Lower lobe of right lung (tissue), 2 donors: ENCODE results near the gene ALDOB. TPM values are rescaled to one million over a fixed set of nuclear protein-coding genes. Genes with fewer than 3 reads are reported as not detected.

Source experiments
- ATAC-seq, 2 donors: fragments of 200-7000 bp; cut with Tn5 transposase; one replicate each; pipeline ENCODE4 v1.9.1; 2020 to 2022; ENCODE audit warnings: mild to moderate bottlenecking in 2 of 2, moderate library complexity in 2 of 2
- DNase-seq: peaks from one replicate; pipeline ENCODE4 v3.0.0-alpha.2; 2020
- H3K27ac ChIP-seq: fragments of 200-600 bp; one replicate; pipeline ENCODE4 v1.8.0; 2022
- H3K27me3 ChIP-seq: fragments of 200-600 bp; one replicate; pipeline ENCODE4 v1.8.0; 2022; ENCODE audit warnings: low read depth
- H3K36me3 ChIP-seq: fragments of 200-600 bp; one replicate; pipeline ENCODE4 v1.8.0; 2022; ENCODE audit warnings: mild to moderate bottlenecking
- H3K4me1 ChIP-seq: fragments of 200-600 bp; one replicate; pipeline ENCODE4 v1.8.0; 2022
- H3K4me3 ChIP-seq: fragments of 200-600 bp; one replicate; pipeline ENCODE4 v1.8.0; 2022; ENCODE audit warnings: mild to moderate bottlenecking
- H3K9me3 ChIP-seq: fragments of 200-600 bp; one replicate; pipeline ENCODE4 v1.8.0; 2022
- intact Hi-C: fragments of 100-400 bp; cut with DNase I; formaldehyde crosslinking; loops from one replicate; pipeline ENCODE4 v1.11.0; 2022
- total RNA-seq: library from RNA; stranded (reverse); fragmentation: NEBNext Ultra II Directional; extraction: Animal tissue kit (Norgen Biotek cat#: 25700); gene quantifications from one replicate; pipeline ENCODE4 v1.2.1, GENCODE V29; 2021
- TF ChIP-seq, protein P1 (sequence below): fragments of 200-600 bp; IDR thresholded peaks from one replicate; pipeline ENCODE4 v1.8.0; 2022; ENCODE audit warnings: antibody characterized with exemption, mild to moderate bottlenecking
- donor health status: DM: no; HTN: yes; CAD: no; lungs with severe emphysema.

Gene ALDOB
- total RNA-seq, 1 donor from 2014 or later, result 0.38 TPM

- intact Hi-C loops, result no loop called here
- Histone ChIP-seq H3K4me3 (no peak overlapping the region), H3K27ac (no peak overlapping the region), H3K9me3 (no peaks in the 10 kb centered on the region), H3K36me3 (peaks cover 4% of the 10 kb centered on the region), H3K4me1 (no peaks in the 10 kb centered on the region), H3K27me3 (no peaks in the 10 kb centered on the region)
- DNase-seq (no peak), ATAC-seq (no peak)
- TF ChIP-seq, protein P1, sequence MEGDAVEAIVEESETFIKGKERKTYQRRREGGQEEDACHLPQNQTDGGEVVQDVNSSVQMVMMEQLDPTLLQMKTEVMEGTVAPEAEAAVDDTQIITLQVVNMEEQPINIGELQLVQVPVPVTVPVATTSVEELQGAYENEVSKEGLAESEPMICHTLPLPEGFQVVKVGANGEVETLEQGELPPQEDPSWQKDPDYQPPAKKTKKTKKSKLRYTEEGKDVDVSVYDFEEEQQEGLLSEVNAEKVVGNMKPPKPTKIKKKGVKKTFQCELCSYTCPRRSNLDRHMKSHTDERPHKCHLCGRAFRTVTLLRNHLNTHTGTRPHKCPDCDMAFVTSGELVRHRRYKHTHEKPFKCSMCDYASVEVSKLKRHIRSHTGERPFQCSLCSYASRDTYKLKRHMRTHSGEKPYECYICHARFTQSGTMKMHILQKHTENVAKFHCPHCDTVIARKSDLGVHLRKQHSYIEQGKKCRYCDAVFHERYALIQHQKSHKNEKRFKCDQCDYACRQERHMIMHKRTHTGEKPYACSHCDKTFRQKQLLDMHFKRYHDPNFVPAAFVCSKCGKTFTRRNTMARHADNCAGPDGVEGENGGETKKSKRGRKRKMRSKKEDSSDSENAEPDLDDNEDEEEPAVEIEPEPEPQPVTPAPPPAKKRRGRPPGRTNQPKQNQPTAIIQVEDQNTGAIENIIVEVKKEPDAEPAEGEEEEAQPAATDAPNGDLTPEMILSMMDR, result no peak
Observed at GRCh38 chr9:101470929-101471328, 35.4 kb upstream of the ALDOB start.

DNA sequence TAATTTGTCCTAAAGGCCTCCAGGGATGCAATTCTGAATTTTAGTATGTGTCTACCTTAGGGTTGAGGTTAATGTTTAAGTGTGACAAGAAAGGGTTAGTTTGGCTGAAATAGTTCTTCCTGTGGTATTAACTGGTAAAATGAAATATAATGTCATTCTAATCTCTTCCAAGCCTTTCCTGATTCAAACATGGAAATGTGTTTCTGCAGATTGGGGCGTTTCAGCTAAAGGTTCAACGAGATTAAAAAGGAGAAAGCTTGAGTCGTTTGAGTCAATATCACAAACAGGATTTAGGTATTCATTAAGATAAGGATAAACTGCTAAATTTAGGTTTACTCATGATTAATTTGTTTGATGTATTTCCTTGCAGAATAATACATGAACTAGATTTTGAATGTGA lies 34.4 kb upstream of the ALDOB start:
- no peak for ATAC-seq
- H3K27me3 ChIP-seq, result peaks cover 4% of the 10 kb centered on the region
- no peak for DNase-seq
- H3K4me1 ChIP-seq, result no peaks in the 10 kb centered on the region
- H3K36me3 ChIP-seq, result peaks cover 4% of the 10 kb centered on the region
- no peak overlapping the region for H3K4me3 ChIP-seq
- TF ChIP-seq, protein P1, result no peak
- H3K9me3 ChIP-seq, result no peaks in the 10 kb centered on the region
- intact Hi-C loops, result no loop called here
- H3K27ac ChIP-seq, result no peak overlapping the region

- no peak overlapping the region for H3K4me3 ChIP-seq
- no peak overlapping the region for H3K27ac ChIP-seq
- ATAC-seq, result no peak
- H3K27me3 ChIP-seq, result peaks cover 4% of the 10 kb centered on the region
- no peaks in the 10 kb centered on the region for H3K9me3 ChIP-seq
- intact Hi-C loops, result no loop called here
- TF ChIP-seq, protein P1, result no peak
- H3K4me1 ChIP-seq, result no peaks in the 10 kb centered on the region
- no peak for DNase-seq
- H3K36me3 ChIP-seq, result no peaks in the 10 kb centered on the region
Observed at GRCh38 chr9:101469026-101469425, 33.5 kb upstream of the ALDOB start.

DNA sequence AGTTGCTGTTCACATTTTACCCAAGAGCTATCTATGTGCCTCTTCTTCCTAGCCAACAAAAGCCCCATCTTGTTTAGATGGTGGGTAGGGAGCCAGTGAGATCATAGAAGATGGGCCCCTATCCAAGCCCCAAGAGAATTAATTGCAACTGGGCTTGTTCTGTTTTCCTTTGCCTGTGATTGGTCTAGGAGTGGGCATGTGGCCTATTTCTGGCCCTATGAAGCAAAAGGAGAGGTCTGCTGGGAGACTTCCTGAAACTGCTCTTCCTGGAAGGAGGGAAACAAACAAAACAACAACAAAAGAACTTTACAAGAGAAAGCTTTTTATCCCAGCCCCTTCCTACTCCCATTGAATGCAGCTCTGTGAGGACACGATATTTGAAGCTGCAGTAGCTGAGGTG lies 32.5 kb upstream of the ALDOB start:
- H3K36me3 ChIP-seq, result no peaks in the 10 kb centered on the region
- H3K4me1 ChIP-seq, result no peaks in the 10 kb centered on the region
- H3K9me3 ChIP-seq, result no peaks in the 10 kb centered on the region
- DNase-seq (no peak), ATAC-seq (no peak)
- H3K4me3 ChIP-seq, result no peak overlapping the region
- peaks cover 4% of the 10 kb centered on the region for H3K27me3 ChIP-seq
- H3K27ac ChIP-seq, result no peak overlapping the region
- TF ChIP-seq, protein P1, result no peak
- intact Hi-C loops, result no loop called here

DNA sequence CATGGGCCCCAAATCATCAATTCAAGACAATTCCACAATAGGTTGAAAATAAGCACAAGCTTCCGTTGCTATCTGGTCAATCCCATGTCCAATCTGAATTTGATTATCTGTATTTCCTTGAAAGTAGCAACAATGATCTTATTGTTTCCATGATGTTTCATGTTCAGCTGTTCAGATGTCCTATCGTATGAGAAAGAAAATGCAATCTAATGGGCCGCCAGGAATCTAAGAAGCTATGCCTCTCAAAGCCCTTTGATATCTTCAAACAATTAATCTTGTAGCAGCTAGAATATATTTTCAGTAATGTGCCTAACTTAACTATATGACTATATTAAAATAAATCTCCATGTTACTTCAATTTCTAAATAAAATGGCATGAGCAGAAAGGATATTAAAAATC lies 32.1 kb upstream of the ALDOB start:
- no peak for ATAC-seq

More for the DNA sequence above, 32.1 kb upstream of the ALDOB start:
- H3K27me3 ChIP-seq, result peaks cover 4% of the 10 kb centered on the region
- intact Hi-C loops, result no loop called here
- no peaks in the 10 kb centered on the region for H3K4me1 ChIP-seq
- TF ChIP-seq, protein P1, result no peak
- no peaks in the 10 kb centered on the region for H3K9me3 ChIP-seq
- no peak overlapping the region for H3K27ac ChIP-seq
- H3K36me3 ChIP-seq, result no peaks in the 10 kb centered on the region
- no peak for DNase-seq
- H3K4me3 ChIP-seq, result no peak overlapping the region
